Right ventricle myocardium superior (tissue), 1 donor: ENCODE measurements around the gene TBX6. TPM values are rescaled to one million over a fixed set of nuclear protein-coding genes. Genes with fewer than 3 reads are reported as not detected.
"Not testable (repeated sequence)": the region's sequence is repeated elsewhere in the genome, so short reads cannot be mapped to it uniquely, and the experiment has no call there.

Source experiments
- ATAC-seq: fragments of 200-7000 bp; cut with Tn5 transposase; one replicate; pipeline ENCODE4 v1.9.1; 2020; ENCODE audit warnings: mild to moderate bottlenecking; ENCODE audit not compliant: poor library complexity
- DNase-seq: peaks from one replicate; pipeline ENCODE4 v3.0.0-alpha.2; 2020
- intact Hi-C: fragments of 100-400 bp; cut with DNase I; formaldehyde crosslinking; loops from one replicate; pipeline ENCODE4 v1.11.2; 2022
- long read RNA-seq: library from polyadenylated mRNA; unstranded; transcript quantifications from one replicate; pipeline ENCODE4 v2.0.0, GENCODE V29; 2021
- total RNA-seq: library from RNA; stranded (reverse); fragmentation: NEBNext Ultra II Directional; extraction: Animal tissue kit (Norgen Biotek cat#: 25700); gene quantifications from one replicate; pipeline ENCODE4 v1.2.1, GENCODE V29; 2021
- donor health status: DM: no; HTN: yes; CAD: no; lungs with severe emphysema.

Gene TBX6, protein sequence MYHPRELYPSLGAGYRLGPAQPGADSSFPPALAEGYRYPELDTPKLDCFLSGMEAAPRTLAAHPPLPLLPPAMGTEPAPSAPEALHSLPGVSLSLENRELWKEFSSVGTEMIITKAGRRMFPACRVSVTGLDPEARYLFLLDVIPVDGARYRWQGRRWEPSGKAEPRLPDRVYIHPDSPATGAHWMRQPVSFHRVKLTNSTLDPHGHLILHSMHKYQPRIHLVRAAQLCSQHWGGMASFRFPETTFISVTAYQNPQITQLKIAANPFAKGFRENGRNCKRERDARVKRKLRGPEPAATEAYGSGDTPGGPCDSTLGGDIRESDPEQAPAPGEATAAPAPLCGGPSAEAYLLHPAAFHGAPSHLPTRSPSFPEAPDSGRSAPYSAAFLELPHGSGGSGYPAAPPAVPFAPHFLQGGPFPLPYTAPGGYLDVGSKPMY
- total RNA-seq = 1.0 TPM
- long read RNA-seq, partial matches to known transcripts = 0 of 1 reads
- long read RNA-seq, other reads (novel, unspliced or antisense) = 1 of 1 reads

DNA sequence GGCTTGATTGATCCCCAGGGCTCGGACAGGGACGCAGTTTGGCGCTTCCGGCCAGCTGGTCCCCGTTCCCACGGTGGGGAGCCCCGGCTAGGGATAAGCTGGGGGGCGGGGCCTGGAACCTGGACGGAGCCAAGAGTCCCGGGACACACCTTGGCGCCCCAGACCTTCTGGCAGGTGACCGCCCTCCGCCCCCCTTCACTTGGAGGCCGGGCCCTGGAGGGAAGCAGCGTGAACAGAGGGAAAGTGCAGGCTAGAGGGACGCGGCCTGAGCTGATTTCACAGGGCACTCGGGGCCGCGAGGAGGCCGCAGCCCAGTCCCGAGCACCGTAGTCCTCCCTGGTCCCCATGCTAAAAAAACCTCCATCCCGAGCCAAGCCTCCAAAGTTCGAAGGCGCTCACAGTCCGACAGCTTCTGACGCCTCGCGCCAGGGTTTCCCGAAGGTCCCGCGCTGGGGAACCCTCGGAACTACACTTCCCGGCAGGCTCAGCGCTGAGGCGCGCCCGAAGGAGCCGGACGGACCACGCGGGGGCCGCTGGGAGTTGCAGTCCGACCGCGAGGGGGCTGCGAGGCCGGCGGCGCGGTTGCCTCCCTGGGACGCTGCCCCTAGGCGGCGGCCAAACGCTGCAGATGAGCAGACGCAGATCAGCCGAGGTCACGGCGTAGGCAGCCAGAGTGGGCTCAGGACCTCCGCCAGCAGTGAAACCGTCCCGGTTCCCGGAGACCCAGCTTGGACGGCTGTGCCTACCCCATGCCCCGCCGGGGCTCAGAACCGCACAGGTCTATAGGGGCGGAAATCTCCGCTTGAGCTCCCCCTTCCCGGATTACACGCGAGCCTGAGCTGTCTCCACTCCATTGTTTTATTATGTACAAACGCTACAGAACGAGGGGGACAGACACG lies at the start of gene TBX6:
Gene TBX6 (minus strand): TSS at position 451 of the 899 bp plus-strand sequence. CDS start 731 bp downstream, outside the sequence.
- intact Hi-C loops = loop anchor here (10.0 kb wide), 1 partner anchor 323 kb away; no protein-coding TSS in a partner anchor

DNA sequence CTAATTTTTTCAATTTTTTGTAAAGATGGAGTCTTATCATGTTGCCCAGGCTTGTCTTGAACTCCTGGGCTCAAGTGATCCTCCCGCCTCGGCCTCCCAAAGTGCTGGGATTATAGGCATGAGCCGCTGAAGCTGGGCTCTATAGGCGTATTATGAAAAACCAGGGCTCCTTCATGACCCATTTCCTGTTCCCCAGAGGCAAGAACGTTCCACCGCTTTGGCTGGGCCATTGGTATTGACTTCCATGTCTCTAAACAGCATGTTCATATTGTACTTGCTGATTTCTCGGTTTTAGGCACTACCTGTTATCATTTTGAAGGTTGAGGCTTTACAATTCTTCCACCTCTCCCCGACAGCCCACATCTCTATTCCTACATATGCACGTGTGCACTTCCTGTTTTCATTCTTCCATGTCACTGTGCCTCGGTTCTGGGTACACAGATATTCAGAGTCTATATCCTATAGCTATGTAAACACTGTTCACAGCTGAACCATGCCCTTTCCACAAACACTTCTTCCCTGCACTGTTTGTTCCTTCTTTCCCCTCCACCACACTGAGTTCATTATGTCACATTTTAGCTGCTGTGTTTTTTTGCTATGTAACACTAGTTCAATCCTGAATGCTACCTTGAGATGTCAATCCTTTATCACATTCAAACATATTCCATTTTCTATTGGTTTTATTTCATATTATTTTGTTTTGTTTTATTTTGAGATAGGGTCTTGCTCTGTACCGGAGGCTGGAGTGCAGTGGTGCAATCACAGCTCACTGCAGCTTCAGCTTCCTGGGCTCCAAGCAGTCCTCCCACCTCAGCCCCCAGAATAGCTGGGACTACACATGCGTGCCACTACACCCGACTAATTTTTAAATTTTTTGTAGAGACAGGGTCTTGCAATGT lies 48.1 kb upstream of the TBX6 start:
- ATAC-seq = no peak
- intact Hi-C loops = no loop called here
- DNase-seq = no peak

More for the DNA sequence above, at the start of gene TBX6:
- ATAC-seq (peak; percentile 94), DNase-seq (peak; percentile 97)

DNA sequence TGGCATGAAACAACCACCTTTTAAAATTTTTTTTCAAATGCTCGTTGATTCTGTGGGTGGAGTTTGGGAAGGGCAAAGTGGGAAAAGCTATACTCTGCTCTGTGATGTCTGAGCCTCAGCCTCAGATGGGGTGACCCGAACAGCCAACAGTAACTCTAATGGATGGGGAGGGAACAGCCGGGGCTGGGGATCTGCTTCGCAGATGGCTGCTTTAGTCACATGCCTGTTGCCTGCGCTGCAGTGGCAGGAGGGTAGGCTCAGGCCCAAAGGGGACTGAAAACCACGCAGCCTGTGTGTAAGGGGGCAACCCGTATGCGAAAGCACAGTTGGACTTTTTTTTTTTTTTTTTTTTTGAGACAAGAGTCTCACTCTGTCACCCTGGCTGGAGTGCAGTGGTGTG lies 46.2 kb upstream of the TBX6 start:
- DNase-seq = peak; percentile 3
- intact Hi-C loops = no loop called here
- no peak for ATAC-seq

DNA sequence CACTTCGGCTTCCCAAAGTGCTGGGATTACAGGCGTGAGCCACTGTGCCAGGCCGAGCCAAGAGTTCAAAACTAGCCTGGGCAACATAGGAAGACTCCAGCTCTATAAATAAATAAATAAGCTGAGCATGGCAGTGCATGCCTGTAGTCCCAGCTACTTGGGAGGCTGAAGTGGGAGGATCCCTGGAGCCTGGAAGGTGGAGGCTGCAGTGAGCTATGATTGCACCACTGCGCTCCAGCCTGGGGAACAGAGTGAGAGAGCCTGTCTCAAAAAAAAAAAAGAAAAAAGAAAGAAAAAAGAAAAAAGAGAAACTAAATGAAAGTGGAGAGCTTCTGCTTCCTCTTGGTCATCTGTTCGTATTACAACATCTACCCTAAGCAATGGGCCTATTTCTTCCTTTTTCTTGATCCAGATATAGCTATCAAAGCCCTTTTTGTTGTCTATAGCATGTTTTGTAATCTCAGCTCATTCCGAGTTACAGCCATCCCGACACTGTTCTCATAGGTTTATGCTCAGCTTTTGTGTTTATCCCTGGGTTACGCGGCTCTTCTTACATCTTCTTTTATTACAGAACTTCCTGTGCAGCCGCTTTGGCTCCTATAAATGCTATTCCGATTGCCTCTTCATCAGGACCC lies 45.4 kb upstream of the TBX6 start:
- ATAC-seq (peak; percentile 60), DNase-seq (no peak)
- intact Hi-C loops = no loop called here

DNA sequence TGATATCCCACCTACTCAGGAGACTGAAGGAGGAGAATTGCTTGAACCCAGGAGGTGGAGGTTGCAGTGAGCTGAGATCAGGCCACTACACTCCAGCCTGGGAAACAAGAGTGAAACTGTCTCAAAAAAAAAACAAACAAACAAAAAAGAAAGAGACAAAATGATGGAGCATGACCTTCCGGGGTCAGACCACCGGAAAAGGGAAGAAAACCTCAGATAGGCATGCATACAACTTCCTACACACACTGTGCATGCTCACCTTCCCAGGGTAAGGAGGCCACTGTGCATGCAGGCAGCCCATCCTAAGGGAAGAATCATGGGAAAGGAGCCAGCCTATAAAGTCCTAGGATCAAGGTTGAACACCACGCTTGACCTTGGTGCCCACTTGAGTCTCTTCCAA lies 40.9 kb upstream of the TBX6 start:
- DNase-seq (no peak), ATAC-seq (no peak)
- intact Hi-C loops = no loop called here

DNA sequence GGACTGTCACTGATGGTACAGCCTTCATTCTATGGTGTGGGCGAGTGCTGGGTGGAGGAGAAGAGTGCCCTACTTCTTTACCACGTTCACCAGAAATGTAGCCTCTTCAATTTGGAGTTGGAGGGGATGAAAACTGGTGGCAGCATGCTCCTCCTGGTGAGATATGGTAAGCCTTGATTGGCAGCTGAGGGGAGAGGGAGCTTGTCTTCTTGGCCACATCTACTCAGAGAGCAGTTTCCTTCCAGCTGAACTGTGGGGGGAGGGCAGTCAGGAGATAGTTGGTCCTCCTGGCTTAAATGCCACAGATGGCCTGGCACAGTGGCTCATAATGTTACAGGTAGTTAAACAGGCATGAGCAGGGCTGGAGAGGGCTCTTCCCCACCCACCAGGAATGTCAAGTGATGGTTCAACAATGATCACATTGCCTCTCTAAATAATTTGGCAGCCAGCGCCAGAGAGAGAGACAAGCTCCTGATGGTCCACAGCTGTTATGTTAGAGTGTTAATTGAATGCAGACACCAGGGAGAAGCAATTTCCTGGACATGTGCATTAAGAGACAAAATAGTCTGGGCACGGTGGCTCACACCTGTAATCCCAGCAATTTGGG lies 40.2 kb upstream of the TBX6 start:
- peak; percentile 20 for DNase-seq
- intact Hi-C loops = no loop called here
- ATAC-seq = peak; percentile 36

DNA sequence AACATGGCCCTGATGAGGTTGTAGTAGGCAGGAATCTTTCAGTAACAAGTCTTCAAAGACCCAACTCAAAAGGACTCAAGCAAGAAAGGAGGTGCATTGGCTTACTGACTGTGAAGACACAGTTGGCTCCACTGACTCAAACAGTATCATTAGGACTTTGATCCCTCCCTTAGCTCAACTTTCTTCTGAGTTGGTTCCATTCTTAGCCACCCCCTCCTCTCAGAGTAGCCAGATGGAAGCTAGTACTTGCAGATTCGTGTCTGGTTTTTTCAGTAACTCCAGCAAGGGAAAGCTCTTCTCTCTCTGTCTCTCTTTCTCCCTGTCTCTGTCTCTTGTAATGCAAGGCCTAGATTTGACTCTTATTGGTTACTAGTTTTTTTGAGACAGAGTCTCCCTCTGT lies 36.3 kb upstream of the TBX6 start:
- no peak for ATAC-seq
- no peak for DNase-seq
- intact Hi-C loops = no loop called here

DNA sequence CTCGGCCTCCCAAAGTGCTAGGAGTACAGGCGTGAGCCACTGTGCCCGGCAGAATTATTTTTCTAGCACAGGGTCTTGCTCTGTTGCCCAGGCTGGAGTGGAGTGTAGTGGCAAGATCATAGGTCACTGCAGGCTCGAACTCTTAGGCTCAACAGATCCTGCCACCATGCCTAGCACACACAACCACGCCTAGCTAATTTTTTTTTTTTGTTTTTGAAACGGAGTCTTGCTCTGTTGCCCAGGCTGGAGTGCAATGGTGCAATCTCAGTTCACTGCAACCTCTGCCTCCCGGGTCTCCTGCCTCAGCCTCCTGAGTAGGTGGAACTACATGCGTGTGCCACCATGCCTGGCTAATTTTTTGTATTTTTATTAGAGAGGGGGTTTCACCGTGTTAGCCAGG lies 34.0 kb upstream of the TBX6 start:
- DNase-seq, ATAC-seq: not testable (repeated sequence)

DNA sequence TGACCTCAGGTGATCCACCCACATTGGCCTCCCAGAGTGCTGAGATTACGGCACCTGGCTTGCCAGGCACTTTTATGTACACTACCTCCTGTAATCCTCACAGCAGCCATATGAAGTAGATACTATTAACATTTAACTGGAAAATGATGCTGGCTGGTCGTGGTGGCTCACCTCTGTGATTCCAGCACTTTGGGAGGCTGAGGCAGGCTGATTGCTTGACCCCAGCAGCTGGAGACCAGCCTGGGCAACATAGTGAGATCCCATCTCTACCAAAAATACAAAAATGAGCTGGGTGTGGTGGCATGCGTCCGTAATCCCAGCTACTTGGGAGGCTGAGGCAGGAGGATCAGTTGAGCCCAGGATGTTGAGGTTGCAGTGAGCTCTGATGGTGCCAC lies 33.3 kb upstream of the TBX6 start:
- DNase-seq (no peak), ATAC-seq (no peak)
- intact Hi-C loops = no loop called here

More for the DNA sequence above, 34.0 kb upstream of the TBX6 start:
- intact Hi-C loops = not testable (repeated sequence)

DNA sequence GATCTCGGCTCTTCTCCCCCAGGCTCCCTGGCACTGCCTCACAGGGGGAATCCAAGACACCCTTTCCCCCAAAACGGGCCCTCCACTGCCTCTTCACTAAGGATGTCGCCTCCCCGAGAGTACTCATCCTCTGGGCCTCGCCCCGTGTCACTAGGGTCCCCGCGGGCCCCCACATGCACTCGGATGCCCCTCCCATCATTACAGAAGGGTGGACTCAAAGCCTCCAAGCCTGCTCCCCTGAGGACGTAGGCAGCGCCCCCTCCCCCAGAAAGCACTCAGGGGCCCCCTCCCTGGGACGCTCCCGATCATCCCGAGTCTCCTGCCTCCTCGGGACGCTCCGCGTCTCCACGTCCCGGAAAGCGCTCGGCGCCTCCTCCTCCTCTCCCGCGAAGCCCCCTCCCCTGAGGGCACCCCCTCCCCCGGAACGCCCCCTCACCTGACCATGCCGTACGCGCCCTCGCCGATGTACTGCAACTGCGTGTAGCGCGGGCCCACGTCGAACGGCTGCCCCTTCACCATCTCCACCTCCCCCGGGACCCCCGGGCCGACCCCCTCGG lies 31.0 kb upstream of the TBX6 start:
- DNase-seq = no peak
- ATAC-seq = peak; percentile 30
- intact Hi-C loops = no loop called here

DNA sequence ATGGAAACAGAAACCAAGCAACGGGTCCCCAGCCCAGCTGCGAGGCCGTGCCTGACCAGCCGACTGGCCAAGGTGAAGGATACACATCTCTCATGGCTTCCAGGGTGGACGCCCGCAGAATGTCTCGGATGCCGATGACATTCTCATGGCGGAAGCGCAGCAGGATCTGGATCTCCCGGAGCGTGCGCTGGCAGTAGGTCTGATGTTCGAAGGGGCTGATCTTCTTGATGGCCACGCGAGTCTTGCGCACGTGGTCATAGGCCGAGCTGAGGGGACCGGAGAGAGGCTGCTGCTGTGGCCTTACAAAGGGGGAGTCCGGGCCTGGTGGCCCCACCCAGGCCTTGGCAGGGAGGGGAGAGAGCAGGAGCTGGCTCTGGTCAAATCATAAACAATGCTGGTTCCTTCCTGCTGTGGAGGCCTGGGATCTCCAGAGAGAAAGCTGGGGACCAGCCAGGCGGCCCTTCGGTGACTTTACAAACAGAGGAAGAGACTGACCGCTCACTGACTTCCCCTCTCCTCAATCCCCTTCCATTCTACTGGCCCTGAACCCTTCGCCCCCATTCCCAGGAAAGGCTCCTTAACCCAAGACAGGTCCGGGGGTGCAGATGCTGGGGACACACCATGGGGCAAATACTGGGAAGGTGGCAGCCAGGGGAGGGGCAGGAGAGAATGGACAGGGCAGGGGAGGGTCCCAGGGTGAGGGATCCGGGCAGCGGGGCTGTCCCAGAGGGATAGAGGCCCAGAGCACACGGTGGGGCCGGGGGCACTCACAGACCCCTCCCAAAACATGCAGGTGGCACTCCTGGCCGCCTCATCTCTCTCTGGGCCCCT lies 30.2 kb upstream of the TBX6 start:
- peak; percentile 72 for ATAC-seq
- intact Hi-C loops = no loop called here
- DNase-seq = peak; percentile 89

DNA sequence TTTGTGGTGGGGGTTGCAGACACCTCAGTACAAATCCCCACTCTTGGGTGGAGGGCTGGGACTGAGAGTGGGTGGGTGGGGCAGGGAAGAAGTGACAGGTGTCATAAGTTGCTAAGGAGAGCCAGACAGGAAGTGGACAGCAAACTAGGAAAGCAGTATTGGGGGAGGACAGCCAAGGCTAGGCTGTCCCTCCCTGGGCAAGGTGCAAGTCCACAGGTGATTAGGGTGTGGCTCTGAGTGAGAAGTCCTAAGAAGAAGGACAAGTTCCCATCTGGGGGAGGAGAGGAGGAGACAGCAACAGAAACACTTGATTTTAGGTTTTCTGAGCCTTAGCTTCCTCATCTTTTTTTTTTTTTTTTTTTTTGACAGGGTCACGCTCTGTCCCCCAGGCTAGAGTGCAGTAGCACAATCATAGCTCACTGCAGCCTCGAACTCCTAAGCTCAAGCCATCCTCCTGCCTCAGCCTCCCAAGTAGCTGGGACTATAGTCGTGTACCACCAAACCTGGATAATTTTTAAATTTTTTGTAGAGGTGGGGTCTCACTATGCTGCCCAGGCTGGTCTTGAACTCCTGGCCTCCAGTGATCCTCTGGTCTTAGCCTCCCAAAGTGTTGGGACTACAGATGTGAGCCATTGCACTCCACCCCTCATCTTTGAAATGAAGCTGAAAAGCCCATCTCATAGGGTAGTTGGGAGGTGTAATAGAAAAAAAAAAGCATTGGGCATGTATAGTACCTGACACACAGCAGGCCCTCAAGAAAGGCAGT lies 28.8 kb upstream of the TBX6 start:
- ATAC-seq = no peak
- intact Hi-C loops = no loop called here
- no peak for DNase-seq

DNA sequence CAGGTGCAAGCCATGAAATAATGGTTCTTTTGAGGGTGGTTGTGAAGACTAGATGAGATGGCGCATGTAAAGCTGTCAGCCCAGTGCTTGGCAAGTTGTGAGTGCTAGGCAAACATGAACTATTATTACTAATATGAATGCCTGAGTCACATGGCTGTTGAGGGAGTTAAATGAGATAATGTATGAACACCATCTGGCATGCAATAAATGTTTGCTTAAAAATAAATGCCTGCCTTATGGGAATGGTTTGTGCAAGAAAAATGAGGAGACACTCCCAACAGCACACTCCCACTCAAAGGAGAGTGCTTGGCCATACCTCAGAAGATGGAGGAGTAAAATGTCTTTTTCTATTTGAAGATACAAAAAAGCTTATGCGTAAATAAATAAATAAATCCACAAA lies 27.7 kb upstream of the TBX6 start:
- DNase-seq = no peak
- ATAC-seq = no peak
- intact Hi-C loops = no loop called here

DNA sequence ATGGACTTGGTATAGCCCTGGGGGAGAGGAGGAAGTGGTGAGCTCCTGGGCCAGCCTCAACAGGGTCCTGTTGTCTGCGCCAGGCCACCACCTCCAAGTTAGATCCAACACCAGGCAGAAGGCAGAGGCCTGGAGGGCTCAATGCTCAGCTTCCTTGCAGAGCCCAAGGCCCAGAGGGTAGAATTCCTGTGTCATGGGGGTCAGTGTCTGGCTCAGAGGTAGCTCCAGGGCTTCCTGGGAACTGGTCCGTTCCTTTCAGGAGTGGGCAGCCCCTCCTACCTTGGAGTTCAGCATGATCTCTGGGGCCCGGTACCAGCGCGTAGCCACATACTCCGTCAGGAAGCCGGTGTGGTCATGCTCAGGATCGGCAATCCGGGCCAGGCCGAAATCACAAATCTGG lies 26.0 kb upstream of the TBX6 start:
- ATAC-seq = no peak
- intact Hi-C loops = no loop called here
- no peak for DNase-seq

DNA sequence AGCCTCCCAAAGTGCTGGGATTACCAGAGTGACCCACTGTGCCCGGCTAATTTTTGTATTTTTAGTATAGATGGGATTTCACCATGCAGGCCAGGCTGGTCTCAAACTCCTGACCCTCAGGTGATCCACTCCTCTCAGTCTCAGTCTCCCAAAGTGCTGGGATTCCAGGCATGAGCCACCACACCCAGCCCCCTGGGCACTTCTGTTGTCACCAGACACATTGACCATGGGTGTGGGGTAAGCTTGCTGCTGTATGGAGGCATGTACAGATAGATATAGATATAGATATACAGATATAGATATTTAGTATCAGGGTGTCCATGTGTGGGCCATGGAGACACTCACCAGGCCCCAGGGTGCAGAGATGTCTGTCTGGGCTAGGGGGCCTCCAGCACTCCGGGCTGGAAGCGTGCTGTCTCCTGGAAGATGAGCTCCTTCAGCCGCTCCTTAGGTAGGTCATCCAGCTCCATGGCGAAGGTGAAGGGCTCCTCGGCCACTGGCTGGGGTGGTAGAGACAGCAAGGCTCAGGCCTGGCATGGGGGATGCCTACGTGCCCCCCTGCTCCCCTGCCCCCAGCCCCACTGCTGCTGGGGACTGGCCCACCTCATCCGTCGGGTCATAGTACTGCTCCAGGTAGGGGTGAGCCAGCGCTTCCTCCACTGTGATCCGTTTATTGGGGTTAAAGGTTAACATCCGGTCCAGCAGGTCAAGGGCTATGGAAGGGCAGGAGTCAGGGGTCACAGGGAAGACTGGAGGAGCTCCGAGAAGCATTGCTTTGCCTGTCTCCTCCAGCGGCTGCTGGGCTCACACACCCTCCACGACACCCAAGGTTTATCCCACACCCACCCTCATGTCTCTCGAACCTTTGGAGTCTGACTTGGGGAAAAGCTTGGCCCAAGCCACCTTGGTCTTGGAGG lies 24.8 kb upstream of the TBX6 start:
- intact Hi-C loops = no loop called here
- ATAC-seq (no peak), DNase-seq (no peak)
